Esophagus muscularis mucosa (tissue), 3 donors: ENCODE measurements around the gene HS3ST5.

Source experiments
- CTCF ChIP-seq, 3 experiments: fragments of 200-600 bp in 2 of 3; fragments of 450-650 bp in 1 of 3; sonication (generic) in 2 of 3; IDR thresholded peaks; one replicate each; pipeline ENCODE4 v1.5.1; 2017 to 2019; ENCODE audit warnings: antibody characterized with exemption in 3 of 3, mild to moderate bottlenecking in 2 of 3, moderate library complexity in 1 of 3
- EP300 ChIP-seq: sonication (generic); formaldehyde crosslinking; IDR thresholded peaks from one replicate; pipeline ENCODE4 v1.6.1; 2017; ENCODE audit warnings: antibody characterized with exemption

DNA sequence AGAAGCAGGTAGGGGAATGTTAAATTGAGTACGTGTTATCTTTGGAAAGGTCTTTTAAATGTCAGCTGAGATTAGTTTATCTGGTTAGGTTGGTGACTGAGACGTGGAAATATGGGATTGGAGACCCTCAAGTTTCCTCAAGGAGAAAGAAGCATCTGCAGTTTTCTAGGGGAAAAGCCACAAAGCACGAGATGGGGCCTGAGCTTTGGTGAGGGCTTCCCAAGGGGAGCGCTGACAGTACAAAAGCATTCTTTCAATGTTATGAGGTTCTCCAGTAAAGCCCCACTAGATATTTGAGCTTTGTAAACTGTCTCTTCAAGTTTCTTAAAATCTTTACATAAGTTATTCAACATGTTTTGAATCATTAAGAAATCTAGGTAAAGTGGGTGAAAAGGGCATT lies 19.6 kb upstream of the HS3ST5 start:
- TF ChIP-seq CTCF (IDR thresholded peaks at IDR 0.05) (no peak), EP300 (no peak)
